H1 (cell line): ENCODE measurements around the gene LMNTD1. TPM values are rescaled to one million over a fixed set of nuclear protein-coding genes. Genes with fewer than 3 reads are reported as not detected.

Experiments used
- CTCF ChIA-PET: fragments of 300-600 bp; sonication (Branson Sonifier 250); formaldehyde crosslinking; loops from one replicate; lab custom pipeline; 2021; ENCODE audit not compliant: partially characterized antibody; lab: Charles Lee
- POLR2A ChIA-PET: fragments of 300-600 bp; sonication (Branson Sonifier 250); formaldehyde crosslinking; loops from one replicate; lab custom pipeline; 2021; ENCODE audit warnings: inconsistent platforms; ENCODE audit not compliant: partially characterized antibody; lab: Charles Lee
- DNase-seq, 2 experiments: peaks; one replicate each; pipeline versions ENCODE4 v3.0.0 to v3.0.0-alpha.2; 2010 to 2022; ENCODE audit warnings: low spot score in 2 of 2, low read depth in 1 of 2, mixed read lengths in 1 of 2
- FAIRE-seq: peaks from 2 replicates; lab custom pipeline; 2011; peaks lifted over from hg19 to GRCh38; lab: Jason Lieb, UNC
- H2AFZ ChIP-seq: 2 replicates; pipeline ENCODE4 v1.8.1; 2012; ENCODE audit warnings: low read length, inconsistent platforms
- H2AK5ac ChIP-seq: 2 replicates; pipeline ENCODE4 v1.6.1; 2013; ENCODE audit warnings: low read depth, low read length
- H2BK120ac ChIP-seq: replicated peaks from 2 replicates; pipeline ENCODE3; 2013; ENCODE audit warnings: low read depth, low read length, inconsistent platforms
- H2BK12ac ChIP-seq: 2 replicates; pipeline ENCODE4 v1.6.1; 2013; ENCODE audit warnings: low read depth, low read length
- H2BK15ac ChIP-seq: 2 replicates; pipeline ENCODE4 v1.6.1; 2013; ENCODE audit warnings: low read length
- H2BK20ac ChIP-seq: 2 replicates; pipeline ENCODE4 v1.6.1; 2013; ENCODE audit warnings: low read length
- H2BK5ac ChIP-seq: 2 replicates; pipeline ENCODE4 v1.6.1; 2013; ENCODE audit warnings: low read depth, low read length
- H3K14ac ChIP-seq: 2 replicates; pipeline ENCODE4 v1.6.1; 2013; ENCODE audit warnings: inconsistent platforms; ENCODE audit not compliant: insufficient read length
- H3K18ac ChIP-seq: 2 replicates; pipeline ENCODE4 v1.6.1; 2013; ENCODE audit warnings: low read length; ENCODE audit errors: extremely low read depth
- H3K23ac ChIP-seq: 2 replicates; pipeline ENCODE4 v1.6.1; 2013; ENCODE audit warnings: inconsistent platforms; ENCODE audit not compliant: insufficient read length
- H3K23me2 ChIP-seq: 2 replicates; pipeline ENCODE4 v1.6.1; 2013; ENCODE audit warnings: low read depth, low read length
- H3K27ac ChIP-seq: 2 replicates; pipeline ENCODE4 v1.6.1; 2011; ENCODE audit warnings: low read depth, low read length, inconsistent platforms
- H3K27me3 ChIP-seq, 4 experiments: replicated peaks in 1 of 4; 1 replicate in 1 of 4; 2 replicates in 3 of 4; pipeline versions ENCODE4 v1.6.1 to v1.8.1; 2011 to 2013; ENCODE audit warnings: low read length in 3 of 4, mild to moderate bottlenecking in 3 of 4, inconsistent platforms in 2 of 4, mixed read lengths in 2 of 4, moderate library complexity in 1 of 4; ENCODE audit not compliant: control insufficient read depth in 3 of 4, insufficient read depth in 3 of 4; ENCODE audit errors: extremely low read depth in 1 of 4
- H3K36me3 ChIP-seq, 4 experiments: 2 replicates each; pipeline versions ENCODE4 v1.6.1 to v1.8.1; 2011 to 2013; ENCODE audit warnings: mild to moderate bottlenecking in 4 of 4, low read length in 3 of 4, moderate library complexity in 2 of 4, control low read depth in 1 of 4, inconsistent platforms in 1 of 4; ENCODE audit not compliant: insufficient read depth in 4 of 4, control insufficient read depth in 2 of 4
- H3K4ac ChIP-seq: replicated peaks from 2 replicates; pipeline ENCODE3; 2013; ENCODE audit warnings: low read length, low read depth, mixed read lengths, inconsistent platforms; ENCODE audit not compliant: insufficient read length
- H3K4me1 ChIP-seq, 4 experiments: replicated peaks in 1 of 4; 1 replicate in 1 of 4; 2 replicates in 3 of 4; pipeline versions ENCODE4 v1.6.1 to v1.8.1; 2011 to 2013; ENCODE audit warnings: low read length in 3 of 4, inconsistent platforms in 2 of 4, mixed read lengths in 1 of 4; ENCODE audit not compliant: insufficient read depth in 4 of 4, control insufficient read depth in 3 of 4
- H3K4me2 ChIP-seq, 2 experiments: 2 replicates each; pipeline versions ENCODE4 v1.6.1 to v1.8.1; 2011 to 2013; ENCODE audit warnings: low read depth in 2 of 2, low read length in 2 of 2, control low read depth in 1 of 2, inconsistent platforms in 1 of 2, mild to moderate bottlenecking in 1 of 2; ENCODE audit not compliant: insufficient read depth in 1 of 2
- H3K4me3 ChIP-seq, 4 experiments: fragments of 200-600, 300-600 bp in 1 of 4; sonication (generic), shearing (Covaris generic), sonication (Bioruptor Twin) in 1 of 4; 2 replicates each; pipeline versions ENCODE4 v1.5.1 to v1.8.1; 2011 to 2016; ENCODE audit warnings: low read length in 4 of 4, low read depth in 3 of 4, control low read depth in 2 of 4, inconsistent platforms in 2 of 4, mild to moderate bottlenecking in 2 of 4, mixed read lengths in 1 of 4, moderate library complexity in 1 of 4; ENCODE audit not compliant: insufficient read depth in 2 of 4; ENCODE audit errors: extremely low read depth in 1 of 4
- H3K56ac ChIP-seq: replicated peaks from 2 replicates; pipeline ENCODE3; 2013; ENCODE audit warnings: low read depth, mild to moderate bottlenecking, mixed read lengths, low read length, inconsistent platforms; ENCODE audit not compliant: insufficient read length
- H3K79me1 ChIP-seq: 2 replicates; pipeline ENCODE4 v1.6.1; 2013; ENCODE audit warnings: low read depth, low read length, control low read depth
- H3K79me2 ChIP-seq, 2 experiments: 2 replicates each; pipeline versions ENCODE4 v1.6.1 to v1.8.1; 2012 to 2013; ENCODE audit warnings: low read length in 2 of 2, mild to moderate bottlenecking in 2 of 2, inconsistent platforms in 1 of 2; ENCODE audit not compliant: insufficient read depth in 2 of 2, control insufficient read depth in 1 of 2
- H3K9ac ChIP-seq, 4 experiments: replicated peaks in 1 of 4; 1 replicate in 1 of 4; 2 replicates in 3 of 4; pipeline versions ENCODE4 v1.6.1 to v1.8.1; 2011 to 2013; ENCODE audit warnings: low read depth in 3 of 4, low read length in 3 of 4, control low read depth in 2 of 4, mild to moderate bottlenecking in 2 of 4, moderate library complexity in 2 of 4, inconsistent platforms in 1 of 4; ENCODE audit errors: extremely low read depth in 1 of 4
- H3K9me3 ChIP-seq, 2 experiments: 2 replicates each; pipeline versions ENCODE4 v1.6.1 to v1.8.1; 2012 to 2013; ENCODE audit warnings: mild to moderate bottlenecking in 2 of 2, moderate library complexity in 2 of 2, control low read depth in 1 of 2, inconsistent platforms in 1 of 2, low read depth in 1 of 2, low read length in 1 of 2, mixed read lengths in 1 of 2; ENCODE audit not compliant: insufficient read depth in 2 of 2
- H4K20me1 ChIP-seq, 2 experiments: replicated peaks in 1 of 2; 2 replicates each; pipeline versions ENCODE3 to v1.8.1; 2011 to 2013; ENCODE audit warnings: inconsistent platforms in 2 of 2, low read length in 2 of 2, mild to moderate bottlenecking in 1 of 2; ENCODE audit not compliant: insufficient read depth in 2 of 2, control insufficient read depth in 1 of 2
- H4K5ac ChIP-seq: 2 replicates; pipeline ENCODE4 v1.6.1; 2013; ENCODE audit warnings: low read length, low read depth, mixed read lengths, inconsistent platforms; ENCODE audit not compliant: insufficient read length
- H4K8ac ChIP-seq: 2 replicates; pipeline ENCODE4 v1.8.0; 2013; ENCODE audit warnings: mild to moderate bottlenecking, moderate library complexity, low read length, inconsistent platforms; ENCODE audit not compliant: insufficient read depth; ENCODE audit errors: extremely low read depth
- H4K91ac ChIP-seq: replicated peaks from 2 replicates; pipeline ENCODE3; 2013; ENCODE audit warnings: low read length, mixed read lengths, inconsistent platforms; ENCODE audit not compliant: insufficient read length
- ASH2L ChIP-seq: fragments of 200-600, 300-600 bp; sonication (generic); IDR thresholded peaks from one replicate; pipeline ENCODE4 v1.7.1; 2017; ENCODE audit warnings: low read length
- CEBPB ChIP-seq: IDR thresholded peaks from 2 replicates; pipeline ENCODE4 v1.6.1; 2012; ENCODE audit warnings: low read depth, low read length
- CREB1 ChIP-seq: IDR thresholded peaks from 2 replicates; pipeline ENCODE4 v1.6.1; 2012; ENCODE audit warnings: inconsistent platforms
- CTBP2 ChIP-seq: IDR thresholded peaks from 2 replicates; pipeline ENCODE4 v1.7.0; 2011; ENCODE audit warnings: borderline replicate concordance, mild to moderate bottlenecking, moderate library complexity, mixed read lengths, low read length; ENCODE audit not compliant: insufficient read depth, insufficient read length
- EGR1 ChIP-seq: IDR thresholded peaks from 2 replicates; pipeline ENCODE4 v1.6.1; 2011; ENCODE audit warnings: low read depth, low read length, borderline replicate concordance
- EP300 ChIP-seq, 2 experiments: IDR thresholded peaks; 1 replicate in 1 of 2; 2 replicates in 1 of 2; pipeline ENCODE4 v1.6.1; 2011 to 2012; ENCODE audit warnings: low read depth in 2 of 2, low read length in 2 of 2, mild to moderate bottlenecking in 2 of 2, borderline replicate concordance in 1 of 2, inconsistent platforms in 1 of 2, moderate library complexity in 1 of 2
- JUND ChIP-seq: IDR thresholded peaks from 2 replicates; pipeline ENCODE4 v1.6.1; 2011; ENCODE audit warnings: mild to moderate bottlenecking, improper control_type of control experiment, low read length
- NRF1 ChIP-seq: IDR thresholded peaks from 2 replicates; pipeline ENCODE4 v1.6.1; 2011; ENCODE audit warnings: mild to moderate bottlenecking, low read depth, low read length, improper control_type of control experiment
- RBBP5 ChIP-seq: IDR thresholded peaks from 2 replicates; pipeline ENCODE4 v1.7.1; 2012; ENCODE audit warnings: low read depth, mild to moderate bottlenecking, inconsistent platforms, low read length, moderate library complexity, borderline replicate concordance
- RNF2 ChIP-seq: fragments of 200-900, 300-1000 bp; sonication (generic); IDR thresholded peaks from 2 replicates; pipeline ENCODE4 v1.7.1; 2016; ENCODE audit warnings: borderline replicate concordance, low read depth, mild to moderate bottlenecking, antibody characterized with exemption, low read length; ENCODE audit not compliant: poor library complexity, severe bottlenecking; ENCODE audit errors: missing control alignments
- SAP30 ChIP-seq: fragments of 300-600 bp; sonication (generic); IDR thresholded peaks from 2 replicates; pipeline ENCODE4 v1.7.1; 2012; ENCODE audit warnings: low read length, moderate library complexity, mild to moderate bottlenecking, inconsistent platforms; ENCODE audit not compliant: insufficient read depth, insufficient replicate concordance
- SP1 ChIP-seq: IDR thresholded peaks from 2 replicates; pipeline ENCODE4 v1.6.1; 2011; ENCODE audit warnings: low read depth, low read length
- SP2 ChIP-seq: IDR thresholded peaks from 2 replicates; pipeline ENCODE4 v1.6.1; 2012; ENCODE audit warnings: mild to moderate bottlenecking, low read length, inconsistent platforms
- WGBS, 2 experiments: shearing (Covaris generic) in 1 of 2; methylation state at CpG; one replicate each; pipeline versions ENCODE4 v1.1.6 to v1.1.7; 2013 to 2015; ENCODE audit warnings: low lambda C conversion rate in 2 of 2, mixed read lengths in 2 of 2, inconsistent platforms in 1 of 2, low coverage in 1 of 2, missing lambda C conversion rate in 1 of 2; ENCODE audit not compliant: insufficient replicate concordance in 2 of 2, insufficient coverage in 1 of 2, insufficient read length in 1 of 2; ENCODE audit errors: extremely low coverage in 1 of 2, missing lambda C conversion rate in 1 of 2; 5-methylcytosine and 5-hydroxymethylcytosine counted together
- polyA plus RNA-seq, 7 experiments: library from polyadenylated mRNA; depleted of rRNA in 3 of 7; stranded (reverse) in 5 of 7; unstranded in 2 of 7; fragments of >200 nt in 5 of 7; fragments of 200-250 nt in 2 of 7; gene quantifications; 1 replicate in 5 of 7; 2 replicates in 1 of 7; 4 replicates in 1 of 7; pipeline versions ENCODE4 v1.2.1 to v1.2.3, GENCODE V29; 2011 to 2013; ENCODE audit warnings: missing spikeins in 2 of 7, mixed read lengths in 2 of 7
- total RNA-seq: library from RNA; stranded (reverse); fragmentation: NEBNext Ultra II Directional; extraction: Animal tissue kit (Norgen Biotek cat#: 25700); gene quantifications from 2 replicates; pipeline ENCODE4 v1.2.1, GENCODE V29; 2021
- TF ChIP-seq, protein P1 (sequence below): IDR thresholded peaks from 2 replicates; pipeline ENCODE4 v1.6.1; 2011; ENCODE audit warnings: low read length, improper control_type of control experiment

Gene LMNTD1
- total and polyA plus RNA-seq, 2 of the 8 experiments (the other 6 are each of a cell fraction or from before 2014, with no cell fraction given), result not detected

DNA sequence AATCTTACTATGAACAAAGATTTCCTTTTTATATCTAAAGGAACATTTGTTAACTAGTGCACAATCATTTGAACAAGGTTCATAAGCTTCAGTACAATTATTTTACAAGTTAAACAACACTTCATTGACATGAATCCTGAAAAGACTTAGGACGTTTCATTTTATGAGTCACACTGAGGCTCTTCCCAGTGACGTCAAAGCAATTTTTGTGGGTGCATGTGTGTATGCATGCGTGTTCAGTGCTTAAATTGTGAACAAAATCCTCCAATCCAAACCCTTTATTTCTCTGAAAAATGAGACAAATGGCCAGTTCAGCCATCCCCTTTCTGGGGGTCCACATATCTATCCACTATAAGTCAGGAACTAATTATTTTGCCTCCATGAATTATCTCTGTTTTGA lies 2.9 kb downstream of the LMNTD1 start:
- H4K20me1 ChIP-seq, result no peaks in the 10 kb centered on the region
- H3K36me3 ChIP-seq, result no peaks in the 10 kb centered on the region
- CTCF ChIA-PET, result no interaction called here
- no peaks in the 10 kb centered on the region for H3K23me2 ChIP-seq
- POLR2A ChIA-PET, result no interaction called here
- no peak overlapping the region for H2BK20ac ChIP-seq
- no peak overlapping the region for H3K9ac ChIP-seq
- no peak overlapping the region for H3K4ac ChIP-seq
- DNase-seq, result no peak
- no peaks in the 10 kb centered on the region for H3K79me1 ChIP-seq
- no peak overlapping the region for H2BK5ac ChIP-seq
- no peak overlapping the region for H3K18ac ChIP-seq
- no peak overlapping the region for H3K56ac ChIP-seq
- H3K23ac ChIP-seq, result no peak overlapping the region
- H3K4me3 ChIP-seq, result no peak overlapping the region
- no peak for FAIRE-seq
- no peak overlapping the region for H2BK12ac ChIP-seq
- H2AFZ ChIP-seq, result no peak overlapping the region
- H2AK5ac ChIP-seq, result no peak overlapping the region
- no peak overlapping the region for H4K91ac ChIP-seq
- H3K27ac ChIP-seq, result no peak overlapping the region
- H3K27me3 ChIP-seq, result no peaks in the 10 kb centered on the region; a peak in 1 of 7 replicates
- no peaks in the 10 kb centered on the region for H3K9me3 ChIP-seq
- H2BK120ac ChIP-seq, result no peak overlapping the region
- H4K8ac ChIP-seq, result no peak overlapping the region
- no peak overlapping the region for H2BK15ac ChIP-seq
- no peak overlapping the region for H3K4me2 ChIP-seq
- WGBS, 2 experiments, result 90% methylated on average over 3 of the region's 3 CpGs; no CpG with 5 or more reads in 1 of the 2 experiments
- H3K4me1 ChIP-seq, result no peaks in the 10 kb centered on the region
- no peak overlapping the region for H3K14ac ChIP-seq
- H4K5ac ChIP-seq, result no peak overlapping the region
- no peaks in the 10 kb centered on the region for H3K79me2 ChIP-seq
- no peak for TF ChIP-seq CREB1
- TF ChIP-seq RBBP5, result no peak
- TF ChIP-seq JUND, result no peak
- TF ChIP-seq CEBPB, result no peak
- TF ChIP-seq SP1, result no peak
- TF ChIP-seq CTBP2, result no peak
- no peak for TF ChIP-seq SAP30
- no peak for TF ChIP-seq RNF2
- TF ChIP-seq EGR1, result no peak
- no peak for TF ChIP-seq NRF1
- no peak for TF ChIP-seq SP2
- TF ChIP-seq, protein P1, sequence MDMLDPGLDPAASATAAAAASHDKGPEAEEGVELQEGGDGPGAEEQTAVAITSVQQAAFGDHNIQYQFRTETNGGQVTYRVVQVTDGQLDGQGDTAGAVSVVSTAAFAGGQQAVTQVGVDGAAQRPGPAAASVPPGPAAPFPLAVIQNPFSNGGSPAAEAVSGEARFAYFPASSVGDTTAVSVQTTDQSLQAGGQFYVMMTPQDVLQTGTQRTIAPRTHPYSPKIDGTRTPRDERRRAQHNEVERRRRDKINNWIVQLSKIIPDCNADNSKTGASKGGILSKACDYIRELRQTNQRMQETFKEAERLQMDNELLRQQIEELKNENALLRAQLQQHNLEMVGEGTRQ, result no peak
- no peak for TF ChIP-seq ASH2L
- no peak for TF ChIP-seq EP300 (IDR thresholded peaks at IDR 0.05; ENCODE audit: borderline replicate concordance in 1 of 2, low read depth in 2 of 2, low read length in 2 of 2)
